GM21367 (cell line): ENCODE results near the gene TMEM245.

Experiments used
- ATAC-seq: cut with Tn5 transposase; IDR thresholded peaks from one replicate; pipeline ENCODE4 v1.9.1; 2021; ENCODE audit not compliant: unreplicated experiment

TMEM245 gene

DNA sequence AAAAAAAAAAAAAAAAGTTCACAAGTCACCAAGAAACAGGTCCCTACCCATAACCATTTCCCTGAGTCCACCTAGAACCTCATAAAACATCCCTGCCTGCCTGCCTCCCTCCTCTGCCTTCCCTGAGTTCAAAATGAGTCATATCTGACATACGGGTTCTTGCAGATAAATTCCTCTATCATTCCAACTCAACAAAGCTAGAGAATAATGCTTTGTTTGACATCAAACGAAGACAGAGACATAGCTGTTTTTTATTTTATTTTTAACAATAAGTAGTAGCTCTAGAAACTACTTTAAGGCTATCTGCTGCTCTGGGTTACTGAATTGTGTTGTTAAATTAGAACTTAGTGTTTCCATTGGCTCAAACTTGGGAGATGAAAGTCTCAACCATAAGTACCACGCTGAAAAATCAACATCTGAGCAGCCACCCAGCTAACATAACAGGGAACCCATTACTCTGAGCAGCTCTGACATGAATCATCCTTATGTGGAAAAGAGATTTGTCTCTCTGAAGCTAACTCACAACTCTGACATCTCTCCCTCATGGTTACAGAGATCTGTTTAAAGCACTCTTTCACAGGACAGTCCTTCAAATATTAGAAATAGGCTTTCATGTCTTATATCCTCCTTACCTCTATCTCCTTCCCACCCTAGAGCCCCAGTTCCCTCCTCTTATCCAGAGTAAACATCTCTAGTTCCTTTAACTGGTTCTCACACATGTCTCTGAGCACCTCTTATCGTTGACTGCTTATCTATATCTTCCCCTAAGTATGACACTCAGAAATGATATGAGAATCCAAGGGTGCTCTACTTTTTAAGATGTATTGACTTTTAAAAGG is 12.1 kb downstream of the TMEM245 start:
- no peak for ATAC-seq

DNA sequence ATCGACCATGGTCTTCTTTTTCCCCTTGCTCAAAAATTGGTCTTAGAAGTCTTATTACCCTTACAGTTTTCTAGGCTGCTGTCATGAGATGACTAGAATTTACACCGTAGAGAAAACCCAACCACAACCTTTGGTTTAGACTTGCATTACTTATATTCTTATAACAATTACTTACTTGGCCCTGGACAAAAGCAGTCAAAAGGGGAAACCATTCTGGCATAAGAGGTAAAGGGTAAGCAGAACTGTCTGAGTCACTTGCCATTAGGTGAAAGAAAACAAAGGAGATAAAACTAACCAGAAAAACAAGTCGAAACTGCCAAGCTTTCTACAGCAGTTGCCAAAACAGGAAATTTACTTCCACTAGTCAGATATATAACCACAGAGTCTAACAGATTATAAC is 17.9 kb downstream of the TMEM245 start:
- peak; percentile 68 for ATAC-seq

DNA sequence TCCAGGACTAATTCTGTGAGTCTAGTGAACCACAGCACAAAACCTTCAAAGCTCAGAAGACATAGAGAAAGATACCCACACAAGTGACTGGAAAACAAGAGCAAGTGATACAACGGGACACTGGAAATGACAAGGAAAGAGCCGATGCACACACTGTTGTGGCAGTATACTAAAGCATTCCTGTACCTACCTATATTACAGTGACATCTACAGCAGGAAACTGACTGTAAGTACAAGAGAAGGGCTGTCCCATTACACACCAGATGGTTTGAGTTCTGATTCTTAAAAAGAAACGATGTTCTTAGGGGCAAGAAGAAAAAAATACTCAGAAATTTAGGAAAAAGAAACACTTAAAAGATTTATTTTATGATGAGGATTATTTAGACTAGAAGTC is 18.5 kb downstream of the TMEM245 start:
- no peak for ATAC-seq

DNA sequence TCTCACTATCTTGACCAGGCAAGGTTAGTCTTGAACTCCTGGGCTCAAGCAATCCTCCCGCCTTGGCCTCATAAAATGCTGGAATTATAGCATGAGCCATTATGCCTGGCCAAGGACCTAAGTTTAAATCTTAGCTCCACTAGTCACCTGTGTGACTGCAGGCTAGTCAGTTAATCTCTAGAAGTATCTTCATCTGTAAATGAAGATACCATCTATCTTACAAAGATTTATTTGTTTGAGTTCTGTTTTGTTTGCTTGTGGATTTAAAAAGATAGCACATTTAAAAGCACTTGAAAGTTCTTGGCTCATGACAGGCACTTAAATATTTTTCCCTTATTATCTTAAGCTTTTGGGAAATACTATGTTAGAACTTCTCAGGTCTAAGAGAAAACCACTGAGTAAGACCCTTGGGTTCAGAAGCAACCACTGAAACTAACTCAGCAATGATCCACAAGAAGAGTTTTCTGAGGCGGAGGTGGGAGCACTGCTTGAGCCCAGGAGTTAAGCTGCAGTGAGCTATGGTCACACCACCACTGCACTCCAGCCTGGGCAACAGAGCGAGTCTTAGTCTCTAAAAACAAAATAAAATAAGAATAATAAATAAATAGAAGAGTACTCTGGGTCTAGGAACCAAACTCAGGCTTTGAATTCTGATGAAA is 19.1 kb downstream of the TMEM245 start:
- no peak for ATAC-seq

DNA sequence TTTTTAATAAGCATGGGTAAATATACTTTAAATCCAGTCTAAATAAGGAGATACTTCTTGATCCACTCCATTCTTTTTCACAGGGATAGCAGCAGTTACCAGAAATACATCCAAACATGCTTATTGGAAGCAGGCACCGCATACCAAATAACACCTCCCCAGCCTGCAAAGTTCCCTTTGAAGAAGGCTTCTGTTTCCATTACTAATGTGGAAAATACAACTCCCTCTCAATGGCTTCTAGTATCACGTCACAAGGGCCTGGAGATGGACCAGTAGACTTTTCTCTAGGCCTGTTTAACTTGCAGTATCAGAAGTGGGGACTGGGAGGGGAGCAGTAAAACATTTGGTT is 20.8 kb downstream of the TMEM245 start:
- ATAC-seq: no peak

DNA sequence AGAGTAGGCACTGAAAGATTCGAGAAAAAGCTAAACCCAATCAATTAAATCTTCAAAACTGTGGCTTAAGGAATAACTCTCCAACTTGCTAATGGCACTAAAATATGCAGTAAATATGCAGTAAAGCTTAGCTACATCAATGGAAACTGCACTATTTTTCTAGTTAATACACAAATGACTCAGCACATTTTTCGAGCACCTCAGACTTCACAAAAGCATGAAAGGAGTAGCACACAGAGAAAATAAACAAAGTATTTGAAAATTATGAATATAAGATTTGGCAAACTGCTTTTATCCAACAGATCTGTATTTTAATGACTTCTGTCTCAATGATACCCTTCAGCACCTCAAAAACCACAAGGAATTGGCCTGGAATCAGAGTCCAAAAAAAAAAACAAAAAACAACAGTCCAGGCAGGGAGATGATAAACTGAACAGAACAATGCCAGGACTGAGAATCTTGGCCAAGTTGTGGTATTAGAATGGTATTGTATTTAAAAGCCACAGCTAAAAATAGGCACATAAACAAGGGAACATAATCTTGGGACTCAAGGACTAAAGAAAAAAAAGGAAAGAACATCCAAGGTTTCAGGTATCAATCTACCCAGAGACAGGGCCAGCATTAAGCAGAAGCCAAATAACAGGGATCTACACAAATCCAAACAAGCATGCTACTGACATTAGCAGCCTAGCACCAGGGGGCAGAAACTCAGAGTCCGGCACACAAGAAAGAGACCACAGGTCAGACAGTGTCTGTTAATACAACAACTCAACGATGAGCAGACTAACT is 21.4 kb downstream of the TMEM245 start:
- no peak for ATAC-seq

DNA sequence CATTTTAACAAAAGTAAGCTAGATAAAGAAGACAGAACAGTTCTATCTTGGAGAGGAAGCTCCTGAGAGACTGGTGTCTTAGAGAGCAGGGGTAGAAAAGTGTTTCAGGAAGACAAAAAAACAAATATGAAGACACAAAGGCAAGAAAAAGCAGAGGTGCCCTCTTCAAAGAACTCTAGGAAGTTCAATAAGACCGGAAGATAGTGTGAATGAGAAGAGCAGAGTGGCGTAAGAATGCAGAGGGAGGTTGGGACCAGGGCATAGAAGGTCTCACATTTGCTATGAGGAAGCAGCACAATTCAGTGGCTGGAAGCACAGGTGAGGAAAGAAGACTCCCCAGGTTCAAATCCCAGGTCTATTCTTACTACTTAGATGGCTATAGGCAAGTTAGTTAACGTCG is 22.6 kb downstream of the TMEM245 start:
- ATAC-seq: no peak

DNA sequence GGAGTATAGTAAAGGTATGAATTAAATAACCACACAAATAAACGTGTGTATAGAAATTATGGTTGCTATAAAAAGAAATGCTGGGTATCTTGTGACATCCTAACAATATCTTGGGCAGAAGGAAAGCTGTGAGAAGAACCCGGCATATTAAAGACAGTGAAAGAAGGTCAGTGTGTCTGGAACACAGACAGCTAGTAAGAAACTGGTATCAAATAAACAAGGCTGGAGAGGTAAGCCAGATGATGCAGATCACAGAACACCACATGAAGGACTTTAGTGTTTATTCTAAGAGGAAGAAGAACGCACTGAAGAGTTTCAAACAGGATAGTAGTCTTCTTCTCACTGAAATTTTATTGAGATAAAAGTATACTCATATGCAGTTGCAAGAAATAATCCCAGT is 24.4 kb downstream of the TMEM245 start:
- ATAC-seq: no peak

DNA sequence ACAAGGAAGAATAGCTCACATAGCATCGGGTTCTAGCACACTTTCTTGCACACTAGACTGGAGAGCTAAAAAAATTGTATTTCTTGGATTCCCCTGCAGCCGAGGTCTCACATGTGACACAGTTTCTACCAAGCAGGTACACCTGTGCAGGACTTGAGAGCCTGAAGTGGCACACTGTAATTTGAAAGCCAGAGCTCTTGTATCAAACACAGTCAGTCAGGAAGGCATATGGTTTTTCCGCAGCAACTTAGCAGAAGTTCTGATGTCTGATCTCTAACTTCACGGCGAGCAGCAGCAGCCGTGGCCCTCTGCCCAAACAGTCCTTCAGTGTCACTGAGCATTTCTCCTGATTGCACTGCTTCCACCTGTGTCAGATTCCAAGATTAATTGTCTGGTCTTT is 25.5 kb downstream of the TMEM245 start:
- ATAC-seq: no peak

DNA sequence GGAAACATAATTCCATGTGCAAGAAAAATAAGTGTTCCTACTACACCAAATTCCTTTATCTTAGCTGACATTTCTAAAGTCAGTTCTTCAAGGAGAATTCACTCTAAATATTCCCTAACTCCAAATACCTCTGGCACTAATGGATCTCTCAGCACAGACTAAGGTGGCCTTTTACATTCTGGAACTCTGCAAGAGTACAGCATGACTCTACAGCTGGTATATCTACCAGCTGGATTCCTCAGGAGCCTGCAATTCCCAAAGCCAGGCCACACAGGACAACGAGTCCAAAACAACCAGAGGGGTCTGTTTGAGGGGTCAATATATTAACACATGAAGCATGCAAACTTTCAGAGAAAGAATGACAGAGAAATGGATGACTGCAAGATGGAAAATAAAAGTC is 27.2 kb downstream of the TMEM245 start:
- no peak for ATAC-seq

DNA sequence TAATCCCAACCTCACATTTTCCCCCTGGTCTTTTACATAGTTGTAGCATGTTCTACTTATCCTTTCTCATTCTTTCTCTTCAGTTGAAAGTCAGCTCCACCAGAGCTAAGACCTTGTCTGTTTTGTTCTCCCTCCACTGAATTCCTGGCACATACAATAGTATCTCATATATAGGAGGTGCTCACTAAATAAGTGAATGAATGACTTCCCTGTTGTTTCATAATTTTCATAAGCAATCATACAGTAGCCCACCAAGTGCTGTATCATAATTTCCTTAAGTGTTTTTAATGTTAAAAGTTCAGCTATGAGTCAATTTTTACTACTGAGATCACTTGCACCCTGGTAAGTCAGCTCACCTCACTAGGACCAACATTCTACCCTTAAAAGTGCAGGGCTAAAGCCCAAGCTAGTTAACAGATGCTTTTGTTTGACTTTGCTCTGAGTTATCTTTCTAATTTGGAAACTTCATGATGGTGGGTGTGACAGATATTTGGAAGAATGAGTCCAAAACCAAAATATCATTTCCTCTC is 27.6 kb downstream of the TMEM245 start:
- ATAC-seq: no peak

DNA sequence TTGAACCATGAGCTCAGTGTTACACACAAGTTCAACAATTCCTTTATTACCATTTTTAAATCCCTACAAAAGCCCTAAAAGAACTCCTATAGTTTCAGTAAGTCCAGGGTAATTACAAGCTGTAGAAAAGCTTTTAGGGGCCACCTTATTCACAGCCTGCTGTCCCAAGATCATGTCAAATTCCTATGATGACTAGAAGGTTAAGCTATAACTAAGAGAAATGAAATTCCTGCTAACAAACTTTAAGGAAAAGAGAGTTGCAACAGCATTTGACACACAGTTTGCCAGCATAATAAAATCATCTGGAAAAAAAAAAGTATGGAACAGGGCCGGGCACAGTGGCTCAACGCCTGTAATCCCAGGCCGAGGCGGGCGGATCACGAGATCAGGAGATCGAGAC is 31.5 kb downstream of the TMEM245 start:
- ATAC-seq: no peak

DNA sequence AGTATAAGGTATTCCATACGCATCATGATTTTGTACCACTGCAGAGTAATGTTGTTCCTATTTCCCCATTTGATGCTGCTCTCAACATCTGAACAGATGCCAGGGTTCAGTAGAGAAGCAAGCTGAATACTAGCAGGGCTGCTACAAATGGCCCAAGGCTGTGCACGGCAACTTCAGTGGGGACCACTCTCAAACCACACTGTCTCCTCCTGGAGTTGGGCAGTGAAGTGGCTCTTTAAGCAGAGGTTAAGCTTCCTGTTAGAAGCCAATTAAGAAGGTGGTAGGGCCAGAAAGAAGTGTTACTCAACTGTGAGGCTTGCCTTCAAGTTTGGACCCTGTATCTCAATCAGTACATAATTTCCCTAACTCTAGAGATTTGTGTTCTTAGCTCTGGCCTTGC is 32.0 kb downstream of the TMEM245 start:
- ATAC-seq: no peak

DNA sequence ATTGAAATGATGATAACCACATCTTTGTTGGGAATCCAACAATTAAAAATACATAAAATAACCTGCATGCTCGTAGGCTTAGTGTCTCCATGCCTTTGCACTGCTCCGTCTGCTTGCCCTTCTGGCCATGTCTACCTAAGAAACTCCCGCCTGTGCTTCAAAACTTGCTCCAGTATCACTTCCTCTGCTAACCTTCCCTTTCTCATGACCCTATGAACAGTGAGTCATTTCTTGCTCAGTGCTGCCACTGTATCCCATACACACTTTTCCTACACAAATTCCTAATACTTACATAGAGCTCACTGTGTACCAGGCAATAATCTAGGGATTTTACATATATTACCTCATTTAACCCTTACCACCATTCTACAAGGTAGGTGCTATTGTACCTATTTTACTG is 33.5 kb downstream of the TMEM245 start:
- peak; percentile 74 for ATAC-seq

DNA sequence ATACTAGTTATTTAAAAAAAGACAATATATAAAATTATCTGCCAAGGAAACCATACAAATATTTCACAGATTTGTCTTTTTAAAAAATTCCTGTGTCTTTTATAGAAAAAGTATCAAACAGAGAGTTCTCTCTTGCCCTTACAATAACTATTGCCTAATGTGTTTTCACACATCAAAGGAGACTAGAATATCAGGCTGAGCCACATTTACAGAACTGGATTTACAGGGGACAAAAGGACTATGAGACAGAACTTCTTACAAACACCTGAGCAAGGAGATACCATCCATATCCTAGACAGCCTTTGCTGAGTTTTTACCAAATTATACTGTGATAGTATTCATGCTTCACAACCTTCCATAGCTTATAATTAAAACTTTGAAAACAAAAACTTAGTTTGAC is 34.2 kb downstream of the TMEM245 start:
- ATAC-seq: no peak

DNA sequence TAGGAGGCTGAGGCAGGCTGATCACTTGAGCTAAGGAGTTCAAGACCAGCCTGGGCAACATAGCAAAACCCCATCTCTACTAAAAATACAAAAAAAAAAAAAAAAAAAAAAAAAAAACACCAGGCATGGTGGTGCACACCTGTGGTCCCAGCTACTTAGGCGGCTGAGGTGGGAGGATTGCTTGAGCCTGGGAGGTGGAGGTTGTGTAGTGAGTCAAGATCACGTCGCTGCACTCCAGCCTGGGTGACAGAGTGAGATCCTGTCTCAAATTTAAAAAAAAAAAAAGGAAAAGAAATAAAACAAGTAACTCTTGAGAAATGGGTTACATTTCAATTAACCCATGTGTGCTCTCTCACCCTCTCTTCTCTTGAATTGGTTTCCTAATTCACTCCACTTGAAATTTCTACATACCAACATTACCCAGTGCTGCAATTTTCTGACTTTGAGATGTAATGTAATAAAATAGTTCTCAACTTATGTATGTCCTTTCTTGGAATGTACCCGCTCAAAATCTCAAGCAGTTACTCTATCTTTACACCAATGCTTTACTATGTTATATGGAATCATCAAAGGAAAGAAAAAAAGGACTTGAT is 35.8 kb downstream of the TMEM245 start:
- no peak for ATAC-seq

DNA sequence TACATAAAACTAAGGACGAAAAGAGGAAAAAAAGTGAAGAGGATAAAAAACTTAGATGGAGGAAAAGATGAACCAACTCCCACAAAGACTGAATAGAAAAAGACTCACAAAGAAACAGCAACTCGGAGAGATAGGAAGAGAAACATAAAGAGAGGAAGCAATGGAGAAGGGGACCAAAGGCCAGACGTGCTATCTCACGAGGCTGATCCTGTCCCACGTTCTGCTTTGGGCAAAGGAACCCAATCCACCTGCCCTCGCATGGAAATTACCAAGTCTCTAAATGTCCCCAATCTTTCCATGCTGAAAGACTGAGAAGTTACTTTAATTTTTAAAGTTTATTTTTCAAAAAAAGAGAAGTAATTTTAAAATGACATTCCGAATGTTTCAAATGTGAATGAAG is 36.6 kb downstream of the TMEM245 start:
- no peak for ATAC-seq

DNA sequence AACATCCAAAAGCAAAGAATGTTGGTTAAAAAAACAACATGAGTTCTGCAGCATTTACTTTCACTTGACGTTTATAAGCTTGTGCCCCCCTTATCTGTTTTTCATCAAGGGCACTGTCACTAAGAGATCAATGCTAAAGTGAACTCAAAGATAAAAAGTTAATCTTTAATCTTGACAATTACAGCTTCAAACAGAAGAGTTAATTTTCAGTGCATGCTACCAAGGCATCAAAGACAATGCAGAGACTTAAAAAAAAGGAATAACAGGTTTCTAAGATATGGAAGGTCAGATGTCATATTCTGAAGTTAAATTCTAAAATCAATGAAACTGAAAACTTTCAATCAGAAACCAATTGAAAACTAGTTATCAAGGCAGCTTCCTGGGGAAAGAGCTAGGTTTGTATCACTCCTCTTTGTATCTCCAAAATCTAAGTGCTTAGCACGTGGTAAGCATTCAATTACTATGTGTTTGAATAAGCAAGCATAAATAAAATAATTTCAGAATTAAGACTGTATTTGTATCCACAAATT is 37.6 kb downstream of the TMEM245 start:
- ATAC-seq: no peak

DNA sequence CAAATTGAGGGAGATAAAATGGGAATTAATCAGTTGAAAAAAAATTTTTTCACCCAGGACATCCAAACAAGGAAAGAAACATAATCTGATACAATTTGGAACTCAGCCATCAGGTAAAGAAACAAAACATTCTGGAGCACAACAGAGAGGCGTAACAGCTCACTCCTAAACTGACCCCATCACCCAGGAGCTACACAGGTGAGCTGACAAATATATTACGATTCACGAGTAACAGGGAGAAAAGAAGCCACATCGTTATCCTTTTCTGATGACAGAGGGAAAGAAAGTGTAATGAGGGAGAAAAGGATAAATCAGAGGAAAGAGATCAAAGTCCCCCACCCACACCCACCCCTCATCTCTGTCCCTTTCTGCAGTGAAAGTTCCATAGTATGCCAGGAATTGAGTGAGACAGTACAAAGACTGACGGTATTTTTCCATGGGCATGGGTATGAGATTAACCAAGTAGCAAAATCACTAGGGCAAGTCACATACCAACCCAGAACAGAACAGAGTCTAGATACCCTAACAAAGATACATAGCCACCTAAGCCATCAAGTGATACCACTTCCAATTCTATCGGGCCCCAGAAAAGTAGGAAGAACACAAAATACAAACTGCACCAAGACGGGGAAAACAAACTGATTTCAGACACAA is 45.4 kb downstream of the TMEM245 start:
- no peak for ATAC-seq

DNA sequence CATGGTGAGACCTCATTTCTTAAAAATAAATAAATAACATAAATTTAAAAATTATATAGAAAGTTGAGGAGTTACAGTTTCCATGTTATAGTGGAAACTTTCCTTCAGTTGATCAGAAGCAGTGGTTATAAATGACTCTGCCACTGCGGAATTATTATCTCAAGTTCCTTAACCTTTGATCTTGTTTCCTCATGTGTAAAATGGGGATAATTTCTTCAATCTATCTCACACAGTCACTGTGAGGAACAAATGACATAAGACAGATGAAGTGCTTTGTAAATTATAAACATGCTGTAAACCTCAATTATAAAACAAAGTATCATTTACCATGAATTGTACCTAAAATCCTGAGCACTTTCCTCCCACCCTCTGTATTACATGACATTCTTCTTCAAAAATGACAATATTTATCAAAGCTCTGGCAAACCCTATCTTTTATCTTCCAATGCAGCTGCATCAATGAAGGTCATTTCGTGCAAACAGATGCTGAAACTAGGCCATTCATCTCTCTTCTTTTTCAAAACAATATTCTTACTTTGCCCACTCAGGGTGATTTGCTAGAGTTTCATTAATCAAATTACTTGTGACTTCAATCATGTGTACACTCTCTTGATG is 46.8 kb downstream of the TMEM245 start:
- ATAC-seq: no peak
